Measurements from ENCODE around the gene EZH2. TPM values are rescaled to one million over a fixed set of nuclear protein-coding genes. Genes with fewer than 3 reads are reported as not detected.
A peak's percentile ranks its signal among the peaks of the same experiment; 100 is the strongest.

EZH2 gene
- total RNA-seq, 3 donors from 2014 or later (not counting 1 experiment from before 2014, with no cell fraction given) = 33.4 to 42.7 (median 35.8) TPM

DNA sequence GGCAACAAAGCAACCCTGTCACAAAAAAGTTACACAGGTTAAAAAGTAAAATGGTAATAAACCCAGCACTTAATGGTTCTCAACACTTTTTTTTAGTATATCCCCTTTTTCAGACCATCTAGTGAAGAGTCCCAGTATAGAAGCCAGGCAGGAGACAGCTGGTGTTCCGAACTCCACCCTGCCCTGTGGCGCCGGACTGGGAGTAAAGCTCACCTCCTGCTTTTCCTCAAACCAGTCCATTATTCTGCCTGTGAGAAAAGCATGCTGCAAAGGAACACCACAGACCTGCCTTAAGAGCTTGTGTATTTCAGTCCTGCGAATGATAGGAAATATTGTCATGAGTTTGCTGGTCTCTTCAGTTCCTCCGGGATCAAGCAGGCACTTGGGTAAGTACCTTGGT is 81.0 kb downstream of the EZH2 start:
- 97% methylated on average over 5 of the region's 5 CpGs for WGBS (ENCODE audit: insufficient coverage)
- Histone ChIP-seq H3K36me3 (ENCODE audit: control insufficient read depth, insufficient read depth, low read length) (peaks cover 49% of the 10 kb centered on the region), H3K4me3 (ENCODE audit: low read length) (no peak overlapping the region), H3K9me3 (ENCODE audit: control insufficient read depth, insufficient read depth, low read length) (no peaks in the 10 kb centered on the region), H3K27ac (ENCODE audit: low read length) (no peak overlapping the region), H3K4me1 (ENCODE audit: control insufficient read depth, insufficient read depth, low read length) (no peaks in the 10 kb centered on the region), H3K27me3 (ENCODE audit: control insufficient read depth, insufficient read depth, low read length) (no peaks in the 10 kb centered on the region)
- DNase-seq (no peak), ATAC-seq (no peak)
- Mint-ChIP-seq H3K27me3 (ENCODE audit: low read depth in 2 of 2) (no peaks in the 10 kb centered on the region), H3K4me1 (no peaks in the 10 kb centered on the region), H3K4me3 (no peak overlapping the region), H3K27ac (no peak overlapping the region), H3K9me3 (no peaks in the 10 kb centered on the region), H3K36me3 (peaks cover 13% of the 10 kb centered on the region)
- TF ChIP-seq, protein P1, sequence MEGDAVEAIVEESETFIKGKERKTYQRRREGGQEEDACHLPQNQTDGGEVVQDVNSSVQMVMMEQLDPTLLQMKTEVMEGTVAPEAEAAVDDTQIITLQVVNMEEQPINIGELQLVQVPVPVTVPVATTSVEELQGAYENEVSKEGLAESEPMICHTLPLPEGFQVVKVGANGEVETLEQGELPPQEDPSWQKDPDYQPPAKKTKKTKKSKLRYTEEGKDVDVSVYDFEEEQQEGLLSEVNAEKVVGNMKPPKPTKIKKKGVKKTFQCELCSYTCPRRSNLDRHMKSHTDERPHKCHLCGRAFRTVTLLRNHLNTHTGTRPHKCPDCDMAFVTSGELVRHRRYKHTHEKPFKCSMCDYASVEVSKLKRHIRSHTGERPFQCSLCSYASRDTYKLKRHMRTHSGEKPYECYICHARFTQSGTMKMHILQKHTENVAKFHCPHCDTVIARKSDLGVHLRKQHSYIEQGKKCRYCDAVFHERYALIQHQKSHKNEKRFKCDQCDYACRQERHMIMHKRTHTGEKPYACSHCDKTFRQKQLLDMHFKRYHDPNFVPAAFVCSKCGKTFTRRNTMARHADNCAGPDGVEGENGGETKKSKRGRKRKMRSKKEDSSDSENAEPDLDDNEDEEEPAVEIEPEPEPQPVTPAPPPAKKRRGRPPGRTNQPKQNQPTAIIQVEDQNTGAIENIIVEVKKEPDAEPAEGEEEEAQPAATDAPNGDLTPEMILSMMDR (IDR thresholded peaks at IDR 0.05) = no peak
- intact Hi-C loops (cut with micrococcal nuclease) = no loop called here

DNA sequence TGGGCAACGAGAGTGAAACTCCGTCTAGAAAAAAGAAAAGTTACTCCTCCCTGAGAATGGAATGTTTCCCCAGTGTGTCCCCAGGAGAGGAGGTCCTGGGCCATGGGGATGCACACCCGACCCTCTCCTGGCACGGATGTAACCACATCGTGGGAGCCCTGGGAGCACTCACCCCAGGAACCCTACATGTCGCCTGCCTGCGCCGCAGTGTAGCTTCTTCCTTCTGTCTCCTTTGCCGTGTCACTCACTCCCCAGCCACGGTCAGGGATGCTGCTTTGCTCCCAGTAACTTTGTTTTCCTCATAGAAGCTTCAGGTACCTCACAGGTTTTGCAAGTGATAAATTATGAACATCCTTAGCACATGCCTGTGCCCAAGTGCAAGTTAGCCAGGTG is 82.0 kb downstream of the EZH2 start:
- Histone ChIP-seq H3K4me3 (ENCODE audit: low read length) (no peak overlapping the region), H3K27ac (ENCODE audit: low read length) (no peak overlapping the region), H3K9me3 (ENCODE audit: control insufficient read depth, insufficient read depth, low read length) (no peaks in the 10 kb centered on the region), H3K36me3 (ENCODE audit: control insufficient read depth, insufficient read depth, low read length) (peaks cover 48% of the 10 kb centered on the region), H3K27me3 (ENCODE audit: control insufficient read depth, insufficient read depth, low read length) (no peaks in the 10 kb centered on the region), H3K4me1 (ENCODE audit: control insufficient read depth, insufficient read depth, low read length) (no peaks in the 10 kb centered on the region)
- Mint-ChIP-seq H3K4me3 (no peak overlapping the region), H3K27me3 (ENCODE audit: low read depth in 2 of 2) (no peaks in the 10 kb centered on the region), H3K36me3 (peaks cover 15% of the 10 kb centered on the region), H3K9me3 (no peaks in the 10 kb centered on the region), H3K27ac (no peak overlapping the region), H3K4me1 (no peaks in the 10 kb centered on the region)
- no peak for DNase-seq
- intact Hi-C loops (cut with micrococcal nuclease) = no loop called here
- 98% methylated on average over 10 of the region's 10 CpGs for WGBS (ENCODE audit: insufficient coverage)
- TF ChIP-seq, protein P1 (IDR thresholded peaks at IDR 0.05) = no peak
- peak in 1 of 3 donors; percentile 24 for ATAC-seq

DNA sequence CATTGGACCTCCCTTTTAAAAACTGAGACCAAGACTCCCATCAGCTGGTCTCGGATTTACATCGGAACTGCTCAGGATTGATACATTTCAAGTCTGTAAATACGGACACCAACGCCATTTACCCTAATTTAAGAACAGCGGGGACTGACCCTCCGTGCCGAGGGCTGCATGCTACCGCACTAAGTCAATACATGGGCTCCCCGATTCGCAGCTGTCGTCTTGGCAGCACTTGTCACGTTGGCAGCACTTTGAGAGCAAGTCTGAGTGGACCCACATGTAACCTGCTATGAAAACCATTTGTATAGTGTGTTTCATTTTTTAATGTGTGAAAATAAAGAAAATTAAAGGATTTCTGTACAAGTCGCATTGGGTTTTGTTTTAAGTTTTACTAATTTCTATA is 83.4 kb downstream of the EZH2 start:
- no peak overlapping the region for H3K27ac ChIP-seq (ENCODE audit: low read length)
- Mint-ChIP-seq H3K27me3 (ENCODE audit: low read depth in 2 of 2) (no peaks in the 10 kb centered on the region), H3K9me3 (no peaks in the 10 kb centered on the region), H3K27ac (no peak overlapping the region), H3K4me3 (no peak overlapping the region), H3K36me3 (peaks cover 15% of the 10 kb centered on the region), H3K4me1 (peaks cover 9 to 10% of the 10 kb centered on the region in 2 donors)
- no peak overlapping the region for H3K4me3 ChIP-seq (ENCODE audit: low read length)
- H3K4me1 ChIP-seq (ENCODE audit: control insufficient read depth, insufficient read depth, low read length) = peaks cover 4% of the 10 kb centered on the region
- no peaks in the 10 kb centered on the region for H3K9me3 ChIP-seq (ENCODE audit: control insufficient read depth, insufficient read depth, low read length)
- 97% methylated on average over 12 of the region's 13 CpGs for WGBS (ENCODE audit: insufficient coverage)
- peaks cover 52% of the 10 kb centered on the region for H3K36me3 ChIP-seq (ENCODE audit: control insufficient read depth, insufficient read depth, low read length)
- intact Hi-C loops (cut with micrococcal nuclease) = no loop called here
- no peaks in the 10 kb centered on the region for H3K27me3 ChIP-seq (ENCODE audit: control insufficient read depth, insufficient read depth, low read length)
- TF ChIP-seq, protein P1 (IDR thresholded peaks at IDR 0.05) = no peak
- DNase-seq (no peak), ATAC-seq (no peak)

DNA sequence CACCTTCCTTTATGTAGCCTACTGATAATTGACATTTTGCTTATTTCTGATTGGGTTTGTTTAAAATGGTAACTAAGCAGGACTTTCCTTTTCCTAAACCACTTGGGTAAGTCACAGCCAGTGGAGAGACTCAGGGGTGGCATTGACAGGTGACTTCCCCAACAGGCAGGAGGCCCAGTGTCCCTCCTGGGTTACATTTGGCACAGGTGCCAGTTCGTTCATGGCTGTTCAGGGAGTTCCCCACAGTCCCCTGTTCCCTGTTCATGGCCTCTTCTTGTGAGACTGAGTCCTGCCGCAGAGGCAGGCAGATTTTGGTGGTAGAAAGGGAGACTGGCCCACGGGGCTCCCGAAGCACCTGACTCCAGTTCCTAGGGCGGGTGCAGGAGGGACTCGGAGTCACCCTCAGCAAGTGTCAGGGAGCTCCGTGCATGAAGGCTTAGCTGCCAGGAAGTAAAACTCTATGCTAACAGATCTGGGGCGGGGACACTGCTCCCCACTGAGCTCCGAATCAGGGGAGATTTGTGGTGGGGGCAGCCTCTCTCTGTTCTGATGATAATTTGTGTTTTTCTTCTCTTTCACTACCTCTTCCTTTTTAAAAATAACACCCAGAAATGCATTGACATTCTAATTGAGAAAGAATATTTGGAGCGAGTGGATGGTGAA is 84.1 kb downstream of the EZH2 start:
- H3K36me3 Mint-ChIP-seq = peaks cover 15% of the 10 kb centered on the region
- H3K27me3 Mint-ChIP-seq (ENCODE audit: low read depth in 2 of 2) = no peaks in the 10 kb centered on the region
- H3K27ac Mint-ChIP-seq = no peak overlapping the region
- no peak for DNase-seq
- peaks cover 9 to 10% of the 10 kb centered on the region in 2 donors for H3K4me1 Mint-ChIP-seq
- TF ChIP-seq, protein P1 (IDR thresholded peaks at IDR 0.05) = no peak
- intact Hi-C loops (cut with micrococcal nuclease) = no loop called here
- H3K4me3 Mint-ChIP-seq = no peak overlapping the region
- Histone ChIP-seq H3K27me3 (ENCODE audit: control insufficient read depth, insufficient read depth, low read length) (no peaks in the 10 kb centered on the region), H3K4me1 (ENCODE audit: control insufficient read depth, insufficient read depth, low read length) (peaks cover 4% of the 10 kb centered on the region), H3K9me3 (ENCODE audit: control insufficient read depth, insufficient read depth, low read length) (no peaks in the 10 kb centered on the region), H3K36me3 (ENCODE audit: control insufficient read depth, insufficient read depth, low read length) (peaks cover 52% of the 10 kb centered on the region), H3K4me3 (ENCODE audit: low read length) (no peak overlapping the region), H3K27ac (ENCODE audit: low read length) (no peak overlapping the region)
- H3K9me3 Mint-ChIP-seq = no peaks in the 10 kb centered on the region
- WGBS (ENCODE audit: insufficient coverage) = 94% methylated on average over 9 of the region's 10 CpGs
- no peak for ATAC-seq
